ENCODE data around the gene PYROXD2.

The PYROXD2 gene

GRCh38 chr10:98429320-98430072 lies 14.5 kb upstream of the PYROXD2 start:
- no peak for DNase-seq (ENCODE audit: low read depth)
- no peak for TF ChIP-seq CTCF (conservative IDR thresholded peaks at IDR 0.05; ENCODE audit: low read depth, low read length)

GRCh38 chr10:98427011-98427515 lies 12.1 kb upstream of the PYROXD2 start:
- TF ChIP-seq CTCF (conservative IDR thresholded peaks at IDR 0.05; ENCODE audit: low read depth, low read length): no peak
- no peak overlapping the region for H3K4me3 ChIP-seq (ENCODE audit: low read depth, low read length)
- no peak for DNase-seq (ENCODE audit: low read depth)

More at GRCh38 chr10:98429320-98430072, 14.5 kb upstream of the PYROXD2 start:
- no peak overlapping the region for H3K4me3 ChIP-seq (ENCODE audit: low read depth, low read length)

- DNase-seq (ENCODE audit: low read depth): peak; percentile 65
- no peak overlapping the region for H3K4me3 ChIP-seq (ENCODE audit: low read depth, low read length)
- peak; percentile 81 for TF ChIP-seq CTCF (conservative IDR thresholded peaks at IDR 0.05; ENCODE audit: low read depth, low read length)
Measured at GRCh38 chr10:98425511-98426352, 10.8 kb upstream of the PYROXD2 start.

- no peak for TF ChIP-seq CTCF (conservative IDR thresholded peaks at IDR 0.05; ENCODE audit: low read depth, low read length)
- H3K4me3 ChIP-seq (ENCODE audit: low read depth, low read length): no peak overlapping the region
- DNase-seq (ENCODE audit: low read depth): no peak
Measured at GRCh38 chr10:98424295-98425254, 9.6 kb upstream of the PYROXD2 start.

GRCh38 chr10:98423691-98424120 lies 8.7 kb upstream of the PYROXD2 start:
- TF ChIP-seq CTCF (conservative IDR thresholded peaks at IDR 0.05; ENCODE audit: low read depth, low read length): peak; percentile 21
- DNase-seq (ENCODE audit: low read depth): no peak
- no peak overlapping the region for H3K4me3 ChIP-seq (ENCODE audit: low read depth, low read length)

GRCh38 chr10:98422182-98422581 lies 7.2 kb upstream of the PYROXD2 start:
- no peak overlapping the region for H3K4me3 ChIP-seq (ENCODE audit: low read depth, low read length)
- DNase-seq (ENCODE audit: low read depth): no peak
- no peak for TF ChIP-seq CTCF (conservative IDR thresholded peaks at IDR 0.05; ENCODE audit: low read depth, low read length)

Measured in choroid plexus epithelial cell (primary cell).